Neural crest cell (in vitro differentiated cells): ENCODE data around the gene USP31. TPM values are rescaled to one million over a fixed set of nuclear protein-coding genes. Genes with fewer than 3 reads are reported as not detected.

ENCODE experiments used
- DNase-seq: peaks from one replicate; pipeline ENCODE4 v3.0.0; 2021; ENCODE audit warnings: low read depth, mixed read lengths, low spot score
- H3K27ac Mint-ChIP-seq: one replicate; pipeline ENCODE4 v1.8.0; 2021; ENCODE audit warnings: mild to moderate bottlenecking, mixed read lengths; ENCODE audit not compliant: unreplicated experiment
- H3K27me3 Mint-ChIP-seq: 2 replicates; pipeline ENCODE4 v1.8.0; 2021; ENCODE audit warnings: low read depth, mild to moderate bottlenecking, mixed read lengths
- H3K36me3 Mint-ChIP-seq: 2 replicates; pipeline ENCODE4 v1.8.0; 2021; ENCODE audit warnings: low read depth, mild to moderate bottlenecking, mixed read lengths
- H3K4me1 Mint-ChIP-seq: 2 replicates; pipeline ENCODE4 v1.8.0; 2021; ENCODE audit warnings: mixed read lengths
- H3K4me3 Mint-ChIP-seq: one replicate; pipeline ENCODE4 v1.8.0; 2021; ENCODE audit warnings: mild to moderate bottlenecking, mixed read lengths
- H3K9me3 Mint-ChIP-seq: 2 replicates; pipeline ENCODE4 v1.8.0; 2021; ENCODE audit warnings: mixed read lengths
- CTCF ChIP-seq: fragments of 200-600 bp; sonication (generic); conservative IDR thresholded peaks from 2 replicates; pipeline ENCODE4 v1.5.0; 2021; ENCODE audit warnings: antibody characterized with exemption, mild to moderate bottlenecking
- total RNA-seq: library from RNA; stranded (reverse); gene quantifications from 2 replicates; pipeline ENCODE4 v1.2.1, GENCODE V29; 2021

USP31 gene
- total RNA-seq, 1 donor from 2014 or later = 13.7 TPM

GRCh38 chr16:23031508-23032098, 117.6 kb downstream of the USP31 start:
- Mint-ChIP-seq H3K27me3 (peaks cover 64% of the 10 kb centered on the region), H3K36me3 (peaks cover 3% of the 10 kb centered on the region), H3K4me1 (no peaks in the 10 kb centered on the region), H3K27ac (no peak overlapping the region), H3K9me3 (peaks cover 11% of the 10 kb centered on the region), H3K4me3 (no peak overlapping the region)
- no peak for DNase-seq
- no peak for TF ChIP-seq CTCF

GRCh38 chr16:23029733-23030420, 119.4 kb downstream of the USP31 start:
- Mint-ChIP-seq H3K4me3 (no peak overlapping the region), H3K27me3 (peaks cover 55% of the 10 kb centered on the region), H3K36me3 (peaks cover 3% of the 10 kb centered on the region), H3K9me3 (peaks cover 11% of the 10 kb centered on the region), H3K4me1 (peaks cover 5% of the 10 kb centered on the region), H3K27ac (no peak overlapping the region)
- DNase-seq = no peak
- TF ChIP-seq CTCF = no peak

GRCh38 chr16:23027386-23027785, 121.9 kb downstream of the USP31 start:
- Mint-ChIP-seq H3K4me1 (peaks cover 5% of the 10 kb centered on the region), H3K36me3 (no peaks in the 10 kb centered on the region), H3K9me3 (peaks cover 2% of the 10 kb centered on the region), H3K27me3 (peaks cover 51% of the 10 kb centered on the region), H3K27ac (no peak overlapping the region), H3K4me3 (no peak overlapping the region)
- DNase-seq = no peak
- no peak for TF ChIP-seq CTCF

GRCh38 chr16:23026784-23027362, 122.4 kb downstream of the USP31 start:
- DNase-seq = peak; percentile 57
- peaks cover 2% of the 10 kb centered on the region for H3K9me3 Mint-ChIP-seq
- no peaks in the 10 kb centered on the region for H3K36me3 Mint-ChIP-seq
- peaks cover 5% of the 10 kb centered on the region for H3K4me1 Mint-ChIP-seq
- H3K27me3 Mint-ChIP-seq = peaks cover 51% of the 10 kb centered on the region
- H3K4me3 Mint-ChIP-seq = no peak overlapping the region
- TF ChIP-seq CTCF = no peak
- no peak overlapping the region for H3K27ac Mint-ChIP-seq

GRCh38 chr16:23025692-23026307, 123.5 kb downstream of the USP31 start:
- H3K4me3 Mint-ChIP-seq = no peak overlapping the region
- peaks cover 5% of the 10 kb centered on the region for H3K4me1 Mint-ChIP-seq
- no peak for TF ChIP-seq CTCF
- H3K9me3 Mint-ChIP-seq = peaks cover 2% of the 10 kb centered on the region
- H3K27me3 Mint-ChIP-seq = peaks cover 49% of the 10 kb centered on the region
- H3K27ac Mint-ChIP-seq = no peak overlapping the region
- no peak for DNase-seq
- H3K36me3 Mint-ChIP-seq = no peaks in the 10 kb centered on the region
